ENCODE data around the gene HES1.
A peak's percentile ranks its signal among the peaks of the same experiment; 100 is the strongest.
"Not testable (repeated sequence)": the region's sequence is repeated elsewhere in the genome, so short reads cannot be mapped to it uniquely, and the experiment has no call there.

The HES1 gene

GRCh38 chr3:194128919-194129295, 7.0 kb upstream of the HES1 start:
- DNase-seq: not testable (repeated sequence)

GRCh38 chr3:194129581-194130133, 6.3 kb upstream of the HES1 start:
- DNase-seq: no peak

- no peak for DNase-seq
Measured at GRCh38 chr3:194130188-194130587, 5.8 kb upstream of the HES1 start.

GRCh38 chr3:194130807-194131589, 5.0 kb upstream of the HES1 start:
- DNase-seq: no peak

DNA sequence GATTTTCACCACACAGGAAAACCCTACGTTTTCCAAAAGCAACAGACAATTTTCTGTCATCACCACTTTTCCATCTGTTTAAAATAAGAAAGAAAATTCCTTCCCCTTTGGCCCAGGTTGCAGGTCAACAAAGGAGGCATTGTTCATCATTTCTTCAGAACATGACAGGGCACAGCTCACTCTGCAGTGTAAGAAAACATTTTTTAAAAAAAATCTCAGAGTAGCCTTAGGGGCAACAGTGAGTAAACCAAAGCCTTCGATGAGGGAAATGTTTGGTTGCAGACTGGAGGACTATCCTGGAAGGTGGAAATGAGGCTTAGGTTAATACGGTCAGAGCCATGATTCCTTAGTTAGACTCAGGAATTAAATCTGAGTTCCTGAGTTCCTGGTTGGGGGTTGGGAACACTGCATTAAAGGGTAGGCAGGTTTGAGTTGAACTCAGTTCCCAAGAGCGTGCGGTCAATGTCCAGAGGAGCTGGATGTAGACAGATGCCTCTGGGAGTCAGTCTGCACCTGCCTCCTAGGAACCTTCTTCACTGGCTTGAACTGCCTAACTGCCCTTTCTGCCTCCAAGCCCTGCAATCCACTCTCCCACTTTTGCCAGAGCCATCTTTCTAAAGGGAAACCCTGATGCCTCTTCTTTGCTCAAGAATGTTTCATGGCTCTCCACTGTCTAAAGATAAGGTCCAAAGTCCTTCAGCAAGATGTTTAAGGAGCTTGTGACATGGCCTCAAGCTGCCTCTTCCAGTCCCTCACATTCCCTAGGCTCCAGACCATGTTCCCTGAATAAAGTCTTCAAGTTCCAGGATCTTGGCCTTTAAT, 3.3 kb upstream of the HES1 start:
- no peak for DNase-seq

- peak; percentile 35 for DNase-seq
Measured at GRCh38 chr3:194133661-194134230, 2.2 kb upstream of the HES1 start.

- peak; percentile 73 for DNase-seq
Measured at GRCh38 chr3:194134231-194134756, 1.7 kb upstream of the HES1 start.

- DNase-seq: peak; percentile 90
Measured at GRCh38 chr3:194134757-194135515, 1.0 kb upstream of the HES1 start.

DNA sequence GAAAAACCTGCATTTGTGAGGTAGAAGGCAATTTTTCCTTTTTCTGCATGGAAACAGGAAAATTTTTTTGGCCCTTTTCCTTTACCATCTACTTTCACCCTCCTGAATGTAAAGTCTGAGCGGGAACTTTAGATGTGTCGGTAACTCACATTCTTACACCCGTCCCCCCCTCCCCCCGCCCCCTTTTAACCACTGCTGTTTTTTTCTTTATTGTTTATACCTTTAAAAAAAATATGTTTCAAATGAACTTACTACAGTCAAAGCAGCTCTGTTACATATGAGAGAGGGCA, 487 bp upstream of the HES1 start:
- no peak for DNase-seq

DNA sequence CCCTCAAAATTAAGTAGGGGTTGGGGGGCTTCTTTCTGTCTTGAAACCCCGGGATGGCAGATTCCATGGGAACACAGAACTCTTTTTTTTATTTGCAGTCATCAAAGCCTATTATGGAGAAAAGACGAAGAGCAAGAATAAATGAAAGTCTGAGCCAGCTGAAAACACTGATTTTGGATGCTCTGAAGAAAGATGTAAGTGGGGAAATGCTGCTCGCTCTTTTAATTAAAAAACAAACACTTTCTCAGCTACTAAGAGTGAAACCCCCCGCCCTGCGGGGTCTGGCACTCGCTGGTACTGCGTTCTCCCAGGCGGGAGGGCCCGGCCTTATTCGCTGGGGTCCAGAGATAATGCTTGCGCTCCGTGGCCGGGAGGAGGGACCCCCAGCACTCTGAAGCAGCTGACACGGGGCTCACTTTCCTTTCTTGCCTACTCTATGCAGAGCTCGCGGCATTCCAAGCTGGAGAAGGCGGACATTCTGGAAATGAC, 615 bp downstream of the HES1 start:
- no peak for DNase-seq

DNA sequence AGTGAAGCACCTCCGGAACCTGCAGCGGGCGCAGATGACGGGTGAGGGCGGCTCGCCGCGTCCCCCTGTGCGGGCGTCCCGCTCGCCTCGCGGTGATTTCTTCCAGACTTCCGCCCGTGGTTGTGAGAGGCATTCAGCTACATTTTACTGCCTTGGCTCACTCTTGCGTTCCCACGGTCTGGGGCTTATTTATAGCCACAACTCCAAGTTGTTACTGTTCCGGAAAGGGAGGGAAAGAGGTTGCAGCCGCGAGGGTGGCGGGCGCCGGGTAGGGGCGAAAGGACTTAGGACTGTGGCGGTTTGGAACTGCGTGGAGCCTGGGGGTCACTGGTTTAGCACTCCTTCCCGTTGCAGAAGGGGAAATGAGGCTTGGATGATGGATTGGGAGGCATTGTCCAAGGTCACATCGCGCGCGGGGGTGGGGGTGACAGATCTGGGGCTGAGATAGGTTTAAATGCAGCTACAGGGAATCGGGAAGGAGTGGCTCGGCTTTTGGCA, 1.1 kb downstream of the HES1 start:
- DNase-seq: peak; percentile 36

- peak; percentile 31 for DNase-seq
Measured at GRCh38 chr3:194137506-194138474, 1.8 kb downstream of the HES1 start.

DNA sequence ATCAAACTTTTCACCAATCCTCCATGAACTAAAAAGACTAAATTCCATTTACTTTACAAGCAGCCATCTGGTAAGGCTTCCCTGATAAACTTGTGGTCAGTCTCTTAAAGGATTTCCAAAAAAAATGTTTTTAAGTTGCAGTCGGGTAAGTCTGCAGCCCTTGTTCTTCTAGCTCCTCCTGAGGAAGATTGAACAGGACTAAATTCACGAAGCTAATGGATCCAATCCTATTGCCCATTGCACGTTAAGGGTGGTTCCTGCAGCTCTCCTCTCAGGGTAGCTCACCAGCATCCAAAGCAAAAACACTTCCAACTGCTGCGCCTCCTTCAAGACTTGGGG, 2.8 kb downstream of the HES1 start:
- no peak for DNase-seq

GRCh38 chr3:194139071-194139813, 3.3 kb downstream of the HES1 start:
- no peak for DNase-seq

- no peak for DNase-seq
Measured at GRCh38 chr3:194139814-194140391, 4.0 kb downstream of the HES1 start.

GRCh38 chr3:194140520-194141414, 4.8 kb downstream of the HES1 start:
- no peak for DNase-seq

- peak; percentile 42 for DNase-seq
Measured at GRCh38 chr3:194141415-194142155, 5.6 kb downstream of the HES1 start.
